Measurements from ENCODE around the gene NOP56. TPM values are rescaled to one million over a fixed set of nuclear protein-coding genes. Genes with fewer than 3 reads are reported as not detected.

The NOP56 gene
- polyA plus RNA-seq, 1 donor = 153 TPM

DNA sequence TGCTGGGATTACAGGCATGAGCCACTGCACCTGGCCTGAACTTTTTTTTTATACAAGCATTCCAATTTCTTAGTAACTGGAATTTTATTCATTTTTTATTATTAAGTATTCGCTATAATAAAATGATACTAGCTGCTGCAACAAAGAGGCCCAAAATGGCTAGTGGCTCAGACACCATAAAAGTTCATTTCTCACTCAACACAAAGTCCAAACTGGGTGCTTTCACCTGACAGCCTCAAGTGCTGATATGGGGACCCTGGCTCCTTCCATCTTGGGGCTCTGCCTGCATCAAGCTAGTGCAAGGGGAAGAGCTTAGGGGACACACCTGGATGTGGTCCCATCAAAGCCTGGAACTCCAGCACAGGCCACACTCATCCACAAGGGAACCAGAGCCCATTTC, 12.2 kb upstream of the NOP56 start:
- no peak for DNase-seq (ENCODE audit: low read depth)

- DNase-seq (ENCODE audit: low read depth) = no peak
Measured at GRCh38 chr20:2640899-2641298, 11.5 kb upstream of the NOP56 start.

- no peak for DNase-seq (ENCODE audit: low read depth)
Measured at GRCh38 chr20:2643708-2644107, 8.7 kb upstream of the NOP56 start.

DNA sequence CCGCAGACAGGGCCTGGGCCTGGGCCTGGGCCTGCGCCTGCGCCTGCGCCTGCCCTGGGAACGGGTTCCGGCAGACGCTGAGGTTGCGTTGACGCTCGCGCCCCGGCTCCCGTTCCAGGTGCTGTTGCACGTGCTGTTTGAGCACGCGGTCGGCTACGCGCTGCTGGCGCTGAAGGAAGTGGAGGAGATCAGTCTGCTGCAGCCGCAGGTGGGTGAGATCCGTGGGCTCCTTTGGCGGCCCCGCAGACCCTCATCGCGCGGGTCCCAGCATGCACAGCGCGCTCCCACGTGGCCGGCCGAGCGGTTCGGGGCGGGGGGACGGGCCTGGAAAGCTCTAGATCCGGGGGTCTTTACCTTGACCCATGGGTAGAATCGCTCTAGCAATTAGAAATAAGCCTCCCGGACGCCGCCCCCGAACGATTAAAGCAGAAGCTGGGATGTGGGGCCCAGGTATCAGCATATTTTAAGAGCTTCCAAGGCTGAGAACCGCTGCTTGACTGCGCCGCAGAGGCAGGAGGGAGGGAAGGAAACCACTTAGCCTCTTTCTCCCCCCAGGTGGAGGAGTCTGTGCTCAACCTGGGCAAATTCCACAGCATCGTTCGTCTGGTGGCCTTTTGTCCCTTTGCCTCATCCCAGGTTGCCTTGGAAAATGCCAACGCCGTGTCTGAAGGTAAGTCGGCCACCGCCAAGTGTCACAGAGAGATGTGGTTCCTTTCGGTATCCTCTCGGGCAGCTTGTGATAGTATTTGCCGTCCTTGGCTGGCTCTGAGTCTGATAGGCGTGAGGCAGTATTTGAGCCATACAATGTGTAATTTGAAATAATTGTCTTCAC, 508 bp downstream of the NOP56 start:
- no peak for DNase-seq (ENCODE audit: low read depth)

GRCh38 chr20:2653556-2654383, 1.3 kb downstream of the NOP56 start:
- no peak for DNase-seq (ENCODE audit: low read depth)

DNA sequence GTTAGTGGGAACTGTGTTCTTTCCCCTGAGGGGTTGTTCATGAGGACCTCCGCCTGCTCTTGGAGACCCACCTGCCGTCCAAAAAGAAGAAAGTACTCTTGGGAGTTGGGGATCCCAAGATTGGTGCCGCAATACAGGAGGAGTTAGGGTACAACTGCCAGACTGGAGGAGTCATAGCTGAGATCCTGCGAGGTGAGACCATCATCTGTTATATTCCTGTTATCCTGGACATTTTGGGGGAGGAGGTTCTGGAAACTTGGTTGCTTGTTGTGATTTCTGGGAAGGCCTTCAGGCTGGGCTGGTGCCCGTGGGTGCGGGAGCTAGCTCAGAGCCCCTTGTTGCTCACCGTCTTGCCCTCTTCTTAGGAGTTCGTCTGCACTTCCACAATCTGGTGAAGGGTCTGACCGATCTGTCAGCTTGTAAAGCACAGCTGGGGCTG, 2.0 kb downstream of the NOP56 start:
- no peak for DNase-seq (ENCODE audit: low read depth)

- DNase-seq (ENCODE audit: low read depth) = no peak
Measured at GRCh38 chr20:2654831-2655230, 2.4 kb downstream of the NOP56 start.

DNA sequence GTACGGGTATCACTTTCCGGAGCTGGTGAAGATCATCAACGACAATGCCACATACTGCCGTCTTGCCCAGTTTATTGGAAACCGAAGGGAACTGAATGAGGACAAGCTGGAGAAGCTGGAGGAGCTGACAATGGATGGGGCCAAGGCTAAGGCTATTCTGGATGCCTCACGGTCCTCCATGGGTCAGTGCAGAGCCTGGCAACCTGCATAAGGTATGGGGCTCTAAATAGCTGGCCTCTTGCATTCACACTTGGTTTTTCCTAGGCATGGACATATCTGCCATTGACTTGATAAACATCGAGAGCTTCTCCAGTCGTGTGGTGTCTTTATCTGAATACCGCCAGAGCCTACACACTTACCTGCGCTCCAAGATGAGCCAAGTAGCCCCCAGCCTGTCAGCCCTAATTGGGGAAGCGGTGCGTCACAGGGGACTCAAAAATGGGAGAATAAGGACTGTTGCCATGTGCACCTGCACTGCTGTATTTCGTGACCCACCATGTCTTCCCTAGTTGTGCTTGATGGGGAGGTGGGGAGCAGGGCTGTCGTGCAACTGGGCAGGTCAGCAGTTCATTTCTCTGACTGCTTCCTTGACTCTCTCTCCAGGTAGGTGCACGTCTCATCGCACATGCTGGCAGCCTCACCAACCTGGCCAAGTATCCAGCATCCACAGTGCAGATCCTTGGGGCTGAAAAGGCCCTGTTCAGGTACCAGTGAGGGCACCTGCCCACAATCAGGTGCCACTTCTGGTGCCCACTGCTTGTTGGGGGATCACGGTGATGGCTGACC, 3.1 kb downstream of the NOP56 start:
- DNase-seq (ENCODE audit: low read depth) = no peak

DNA sequence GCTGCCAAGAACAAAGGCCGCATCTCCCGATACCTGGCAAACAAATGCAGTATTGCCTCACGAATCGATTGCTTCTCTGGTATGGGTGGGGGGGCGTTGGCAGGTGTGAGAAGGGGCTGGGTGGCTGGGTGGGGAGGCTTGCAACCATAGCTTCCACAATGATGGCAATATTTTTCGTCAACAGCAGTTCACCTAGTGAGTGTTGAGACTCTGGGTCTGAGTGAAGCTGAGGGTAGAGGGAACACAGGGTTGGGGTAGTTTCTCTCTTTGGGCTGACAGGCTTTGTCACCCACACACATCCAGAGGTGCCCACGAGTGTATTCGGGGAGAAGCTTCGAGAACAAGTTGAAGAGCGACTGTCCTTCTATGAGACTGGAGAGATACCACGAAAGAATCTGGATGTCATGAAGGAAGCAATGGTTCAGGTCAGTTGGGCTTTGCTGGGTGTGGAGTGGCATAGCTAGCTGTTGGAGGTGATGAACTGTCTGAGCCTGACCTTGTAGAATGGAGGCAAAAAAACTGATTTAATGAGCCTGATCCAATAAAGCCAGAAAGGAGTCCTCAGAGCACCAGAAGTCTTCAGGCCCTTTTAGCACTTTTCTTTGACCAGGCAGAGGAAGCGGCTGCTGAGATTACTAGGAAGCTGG, 4.2 kb downstream of the NOP56 start:
- DNase-seq (ENCODE audit: low read depth) = no peak

DNA sequence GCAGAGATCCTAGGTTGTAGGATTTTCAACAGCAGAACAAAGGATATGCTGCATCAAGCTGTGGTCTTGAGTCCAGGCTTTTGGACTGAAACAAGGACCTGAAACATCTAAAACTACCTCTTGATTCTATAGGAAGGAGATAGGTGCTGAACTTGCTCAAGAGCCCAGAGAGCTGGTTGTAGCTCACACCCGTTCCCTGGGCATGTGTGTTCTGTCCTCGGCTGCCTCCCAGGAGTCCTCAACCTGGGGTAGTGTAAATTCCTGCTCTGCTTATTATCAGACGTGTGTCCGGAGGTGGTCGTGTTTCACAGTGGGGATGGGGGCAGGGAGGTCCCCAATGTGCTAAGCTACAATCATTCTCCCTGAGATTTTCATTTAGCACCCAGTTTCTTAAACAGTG, 4.8 kb downstream of the NOP56 start:
- DNase-seq (ENCODE audit: low read depth) = no peak

DNA sequence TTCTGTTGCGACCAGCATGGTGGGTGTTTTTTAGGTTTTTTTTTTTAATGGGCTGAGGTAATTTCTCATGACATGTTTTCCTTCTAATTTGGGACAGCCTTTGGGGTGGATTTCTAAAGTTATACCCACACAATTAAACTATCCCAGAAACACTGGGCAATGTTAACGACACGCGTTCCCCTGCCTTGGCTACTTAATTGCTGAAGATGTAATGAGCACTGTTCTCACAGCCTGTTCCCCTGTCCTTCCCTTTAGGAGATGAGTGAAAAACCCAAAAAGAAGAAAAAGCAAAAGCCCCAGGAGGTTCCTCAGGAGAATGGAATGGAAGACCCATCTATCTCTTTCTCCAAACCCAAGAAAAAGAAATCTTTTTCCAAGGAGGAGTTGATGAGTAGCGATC, 5.2 kb downstream of the NOP56 start:
- no peak for DNase-seq (ENCODE audit: low read depth)

- DNase-seq (ENCODE audit: low read depth) = no peak
Measured at GRCh38 chr20:2658414-2659354, 6.3 kb downstream of the NOP56 start.

- no peak for DNase-seq (ENCODE audit: low read depth)
Measured at GRCh38 chr20:2659547-2659946, 7.1 kb downstream of the NOP56 start.

DNA sequence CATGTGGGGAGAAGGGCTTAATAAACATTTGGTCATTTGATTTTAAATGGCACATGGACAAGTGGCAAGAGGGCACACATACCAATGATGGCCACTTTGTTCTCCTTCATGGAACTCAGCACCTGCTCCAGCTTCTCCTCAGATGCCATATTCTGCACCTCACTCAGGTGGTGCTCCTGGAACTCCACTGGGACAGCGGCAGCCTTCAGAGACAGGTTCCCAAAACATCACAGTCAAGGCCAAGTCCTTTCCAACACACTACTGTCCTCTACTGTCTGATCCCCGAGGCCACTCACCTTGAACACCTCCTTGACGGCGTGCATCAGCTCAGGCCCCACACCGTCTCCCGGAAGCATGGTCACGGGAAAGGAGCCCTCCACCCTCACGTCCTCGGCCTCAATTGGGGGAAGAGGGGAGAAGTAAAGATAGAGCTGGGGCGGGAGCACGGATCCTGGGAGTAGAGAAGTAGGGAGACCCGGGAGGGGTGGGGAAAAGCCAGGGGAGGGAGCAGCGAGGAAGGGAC, 11.0 kb downstream of the NOP56 start:
- no peak for DNase-seq (ENCODE audit: low read depth)

- peak; percentile 82 for DNase-seq (ENCODE audit: low read depth)
Measured at GRCh38 chr20:2663887-2664719, 11.7 kb downstream of the NOP56 start, which contains the start of gene IDH3B. Gene IDH3B, minus strand, starts transcription at chr20:2664216. Its CDS starts 28 bp downstream, at chr20:2664188.

- no peak for DNase-seq (ENCODE audit: low read depth)
Measured at GRCh38 chr20:2671977-2672376, 19.5 kb downstream of the NOP56 start.

DNA sequence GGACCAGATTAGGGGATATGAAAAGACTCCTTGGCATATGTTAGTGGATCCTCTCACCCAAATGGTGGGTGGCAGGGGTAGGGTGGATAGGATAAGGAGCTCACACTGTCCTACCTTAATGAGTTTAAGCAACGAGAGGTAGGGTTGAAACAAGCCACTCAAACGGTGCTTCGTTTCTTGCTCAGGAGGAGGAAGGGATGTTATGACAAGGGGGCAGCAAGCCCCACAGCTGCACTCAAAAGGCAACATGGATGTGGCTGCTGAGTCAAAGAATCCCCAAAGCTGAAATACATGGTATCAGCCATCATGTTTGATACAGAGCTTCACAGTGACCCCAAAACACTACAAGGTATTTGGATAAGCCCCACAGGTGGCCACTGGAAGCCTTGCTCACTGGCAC, 20.0 kb downstream of the NOP56 start:
- DNase-seq (ENCODE audit: low read depth) = no peak

DNA sequence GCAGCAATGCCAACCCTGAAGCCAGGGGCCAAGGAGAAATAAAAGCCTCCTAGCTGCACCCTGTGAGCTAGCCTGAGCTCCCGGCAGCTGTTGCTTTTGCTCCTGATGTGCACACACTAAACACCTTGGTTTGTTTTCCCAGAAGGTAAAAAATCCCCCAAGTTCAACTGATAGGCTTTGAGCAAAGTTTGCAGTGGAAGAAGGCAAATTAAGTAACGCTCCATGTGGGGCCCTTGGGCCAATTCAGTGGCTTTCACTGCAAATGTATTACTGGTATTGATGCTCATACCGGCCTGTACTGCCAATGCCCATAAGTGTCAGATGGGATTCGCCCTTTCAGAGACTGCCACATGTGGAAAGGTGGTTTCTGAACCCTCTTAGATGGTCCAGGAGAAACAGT, 21.0 kb downstream of the NOP56 start:
- DNase-seq (ENCODE audit: low read depth) = no peak

- DNase-seq (ENCODE audit: low read depth) = no peak
Measured at GRCh38 chr20:2680046-2680445, 27.6 kb downstream of the NOP56 start.

All from forelimb muscle (tissue), 1 donor.